GM21367 (cell line): ENCODE measurements around the gene BEST3.

Source experiments
- ATAC-seq: cut with Tn5 transposase; IDR thresholded peaks from one replicate; pipeline ENCODE4 v1.9.1; 2021; ENCODE audit not compliant: unreplicated experiment

Gene BEST3

DNA sequence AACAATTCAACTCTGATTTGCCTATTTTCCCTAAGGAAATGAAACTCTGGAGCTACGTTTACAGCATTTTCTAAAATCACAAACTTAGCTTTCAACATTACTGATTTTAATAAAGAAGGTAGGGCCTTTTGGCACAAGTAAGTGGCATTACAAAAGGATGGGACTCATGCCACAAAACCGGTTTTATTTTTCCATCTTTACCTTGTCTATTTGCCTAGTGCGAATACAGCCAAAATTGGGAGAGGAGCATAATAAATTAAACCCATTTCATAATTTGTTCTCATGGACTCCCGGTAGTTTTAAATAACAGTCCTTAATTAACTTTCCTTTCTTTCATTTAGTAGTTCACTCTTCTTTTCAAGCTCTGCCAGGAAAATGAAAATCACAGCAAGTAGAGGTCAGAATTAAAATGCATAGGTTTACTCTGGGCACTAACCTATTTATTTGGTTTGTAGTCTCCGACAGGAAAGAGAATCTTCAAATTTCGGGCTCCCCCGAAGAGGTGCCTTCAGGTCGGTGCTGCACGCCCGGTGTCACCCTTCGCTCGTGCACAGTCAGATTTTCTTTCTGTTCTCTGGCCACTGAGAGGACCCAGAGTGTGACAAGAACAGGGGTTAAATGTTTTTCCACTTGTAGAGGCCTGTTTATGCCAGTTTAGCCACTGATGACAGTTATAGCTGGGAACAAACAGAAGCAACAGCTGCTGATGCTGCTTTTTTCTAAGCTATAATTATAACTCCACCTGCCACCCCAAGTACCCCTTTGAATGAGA lies at the start of gene BEST3:
Gene BEST3, minus strand, starts transcription at position 535 of the 772 bp plus-strand sequence. CDS start 1,505 bp downstream, outside the sequence.
- ATAC-seq, result no peak

DNA sequence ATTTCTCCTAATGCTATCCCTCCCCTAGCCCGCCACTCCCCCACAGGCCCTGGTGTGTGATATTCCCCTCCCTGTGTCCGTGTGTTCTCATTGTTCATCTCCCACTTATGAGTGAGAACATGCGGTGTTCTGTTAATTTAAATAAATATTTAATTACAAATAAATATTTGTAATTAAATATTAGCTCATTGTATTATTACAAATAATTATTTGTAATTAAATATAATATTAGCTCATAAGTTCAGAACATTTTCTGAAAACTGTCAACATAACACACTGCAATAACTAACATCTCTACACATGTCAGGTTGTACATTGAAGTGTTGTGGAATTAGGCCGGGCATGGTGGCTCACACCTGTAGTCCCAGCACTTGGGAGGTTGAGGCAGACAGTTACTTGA lies 45.0 kb upstream of the BEST3 start:
- no peak for ATAC-seq

DNA sequence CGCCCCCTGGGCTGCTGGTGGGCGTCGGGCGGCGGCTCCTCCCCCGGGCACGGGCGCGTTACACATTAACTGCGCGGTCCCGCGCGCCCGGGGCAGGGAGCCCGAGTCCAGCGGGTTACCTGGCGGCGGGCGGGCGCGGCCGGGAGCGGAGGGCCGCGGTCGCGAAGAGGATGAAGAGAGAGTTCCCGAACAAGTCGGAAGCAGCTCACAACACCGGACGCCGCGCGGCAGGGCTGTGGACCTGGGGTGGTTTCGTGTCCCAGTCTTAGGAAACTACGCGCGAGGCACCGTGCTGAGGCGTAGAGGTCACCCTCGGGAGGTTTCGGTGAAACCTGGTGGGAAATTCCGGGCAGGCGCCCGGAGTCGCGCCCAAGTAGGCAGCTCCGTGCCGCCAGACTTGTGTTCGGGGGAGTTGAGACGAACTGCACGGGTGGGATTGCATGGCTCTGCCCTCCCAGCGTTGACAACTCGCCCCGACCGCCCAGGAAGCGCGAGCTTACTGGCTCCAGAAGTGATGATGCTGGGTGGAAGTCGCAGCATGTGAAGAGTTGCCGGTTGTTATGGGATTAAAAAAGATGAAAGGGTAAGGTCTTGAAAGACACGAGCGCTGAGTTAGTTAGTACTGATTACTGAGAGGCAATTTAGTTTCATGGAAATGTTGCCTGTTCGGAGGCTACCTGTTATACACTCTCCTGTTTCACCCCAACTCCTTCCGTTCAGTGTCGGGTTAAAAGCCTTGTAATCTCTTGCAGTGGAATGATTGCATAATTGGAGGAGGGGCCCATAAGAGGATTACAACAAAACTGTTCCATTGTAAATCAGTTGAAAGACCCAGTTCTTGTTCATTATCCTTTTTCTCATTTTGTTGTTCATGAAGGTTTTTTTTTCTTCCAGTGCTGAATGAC lies 40.4 kb upstream of the BEST3 start:
- ATAC-seq, result peak; percentile 34

- peak; percentile 83 for ATAC-seq
Measured at GRCh38 chr12:69738351-69739286, 39.5 kb upstream of the BEST3 start, which contains the start of gene RAB3IP. TSS of gene RAB3IP (plus strand) at chr12:69738860. CDS start at chr12:69755409, 16,549 bp downstream.

GRCh38 chr12:69733638-69734037 lies 34.5 kb upstream of the BEST3 start:
- no peak for ATAC-seq

- ATAC-seq, result no peak
Measured at GRCh38 chr12:69732088-69732487, 33.0 kb upstream of the BEST3 start.

DNA sequence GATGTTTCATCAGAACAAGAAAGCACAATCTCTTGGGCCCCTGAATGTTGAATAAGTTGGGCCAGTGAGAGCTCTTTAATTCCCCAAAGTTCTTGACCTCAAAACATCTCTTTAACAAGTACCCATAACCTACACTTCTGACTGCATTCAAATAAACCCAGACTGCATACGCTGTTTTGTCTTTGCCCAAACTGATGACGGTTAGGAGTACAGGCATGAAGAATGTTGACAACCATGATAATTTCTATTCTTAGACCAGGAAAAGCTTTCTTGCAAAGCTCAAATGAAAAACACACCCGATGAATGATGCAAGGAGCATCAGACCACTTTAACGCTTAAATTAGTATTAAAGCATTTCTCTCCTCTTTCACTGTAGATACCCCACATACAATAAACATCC lies 27.8 kb upstream of the BEST3 start:
- no peak for ATAC-seq

DNA sequence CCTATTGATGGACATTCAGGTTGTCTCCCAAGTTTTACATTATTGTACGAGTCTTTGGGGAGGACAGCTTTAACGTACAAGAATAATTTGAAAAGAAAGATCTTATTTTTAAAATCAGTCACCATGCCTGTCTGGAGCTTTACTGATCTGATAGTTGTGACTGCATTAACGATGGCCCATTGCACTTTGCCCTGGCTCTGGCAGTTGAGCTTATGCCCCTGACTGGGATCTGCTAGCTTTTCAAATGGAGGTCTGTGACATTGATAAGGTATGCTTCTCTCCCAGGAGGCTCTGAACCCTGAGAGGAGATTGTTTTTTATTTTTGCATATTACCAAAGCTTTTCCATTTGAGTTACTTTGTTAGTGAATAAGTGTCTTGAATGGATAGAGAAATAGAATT lies 21.6 kb upstream of the BEST3 start:
- no peak for ATAC-seq

GRCh38 chr12:69719336-69720316 lies 20.5 kb upstream of the BEST3 start:
- ATAC-seq, result no peak

- no peak for ATAC-seq
Measured at GRCh38 chr12:69714542-69714941, 15.4 kb upstream of the BEST3 start.

- ATAC-seq, result no peak
Measured at GRCh38 chr12:69712826-69713225, 13.7 kb upstream of the BEST3 start.

DNA sequence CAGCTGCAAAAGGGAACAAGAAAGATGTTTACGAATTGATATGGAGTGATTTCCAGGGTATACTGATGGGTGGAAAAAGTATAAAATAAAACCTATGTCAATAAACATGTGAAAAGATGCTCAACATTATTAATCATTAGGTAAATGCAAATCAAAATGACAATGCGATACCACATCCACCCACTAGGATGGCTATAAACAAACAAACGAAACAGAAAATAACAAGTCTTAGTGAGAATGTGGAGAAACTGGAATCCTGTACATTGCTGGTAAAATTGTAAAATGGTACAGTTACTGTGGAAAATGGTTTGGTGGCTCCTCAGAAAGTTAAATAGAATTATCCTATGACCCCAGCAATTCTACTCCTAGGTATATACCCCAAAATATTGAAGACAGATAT lies 9.5 kb upstream of the BEST3 start:
- ATAC-seq, result no peak

DNA sequence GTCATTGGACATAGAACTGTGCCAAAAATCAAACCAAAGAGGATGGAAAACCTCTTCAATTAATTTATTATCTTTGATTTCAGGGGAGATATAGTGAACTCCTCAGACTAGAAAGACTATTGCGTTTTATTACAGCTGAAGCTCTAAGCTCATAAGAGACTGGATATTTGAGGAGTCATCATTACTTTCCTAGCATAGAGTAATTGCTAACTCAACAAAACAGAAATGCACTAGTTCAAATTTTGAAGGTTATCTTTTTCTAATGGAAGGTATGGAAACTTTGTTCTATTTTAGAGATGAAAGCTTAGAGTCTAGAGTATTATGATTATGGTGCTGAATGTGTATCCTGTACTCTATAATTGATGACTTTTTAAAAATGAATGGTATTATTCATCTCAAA lies 5.3 kb upstream of the BEST3 start:
- ATAC-seq, result no peak

DNA sequence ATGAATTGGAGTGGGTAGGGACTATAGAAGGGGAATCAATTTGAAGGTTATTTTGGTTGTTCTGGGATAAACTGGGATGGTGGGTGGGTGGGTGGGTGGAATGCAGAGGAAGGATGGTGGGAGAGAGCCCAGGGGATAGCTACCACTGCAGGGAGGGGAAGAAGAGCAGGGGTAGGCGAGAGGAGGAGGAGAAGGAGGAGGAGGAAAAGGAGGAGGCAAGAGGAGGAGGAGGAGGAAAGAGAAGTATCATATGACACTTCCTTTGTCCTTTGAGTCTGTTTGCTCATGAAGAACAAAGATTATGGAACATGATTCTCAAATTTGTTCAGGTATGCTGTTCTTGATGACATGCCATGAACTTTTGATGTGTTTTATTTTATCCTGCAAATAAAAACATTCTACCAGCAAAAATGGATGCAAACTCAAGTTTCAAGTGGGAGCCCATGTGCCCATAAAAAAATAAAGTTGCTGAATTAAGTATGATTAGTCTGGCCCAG lies 4.1 kb upstream of the BEST3 start:
- no peak for ATAC-seq

GRCh38 chr12:69701826-69702225 lies 2.7 kb upstream of the BEST3 start:
- no peak for ATAC-seq

- no peak for ATAC-seq
Measured at GRCh38 chr12:69698054-69698453, 1.0 kb downstream of the BEST3 start.

DNA sequence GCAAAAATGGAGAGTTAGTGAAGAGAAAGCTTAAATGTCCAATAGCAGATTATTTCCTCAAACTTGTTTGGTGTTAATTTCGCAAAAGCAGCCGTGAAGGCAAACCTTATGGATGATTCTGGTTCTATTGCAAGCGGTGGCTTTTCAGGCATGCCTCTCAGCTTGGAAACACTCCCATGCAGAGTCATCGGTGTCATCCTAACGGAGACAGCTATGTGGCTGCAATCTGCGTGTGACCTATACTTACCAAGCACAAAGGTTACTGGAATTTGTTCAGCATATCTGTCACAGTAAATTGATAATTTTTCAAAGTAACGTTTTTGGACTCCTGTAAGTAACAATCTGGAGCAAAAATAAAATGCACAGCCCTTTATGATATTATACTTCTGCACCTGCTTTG lies 5.0 kb downstream of the BEST3 start:
- ATAC-seq, result no peak

DNA sequence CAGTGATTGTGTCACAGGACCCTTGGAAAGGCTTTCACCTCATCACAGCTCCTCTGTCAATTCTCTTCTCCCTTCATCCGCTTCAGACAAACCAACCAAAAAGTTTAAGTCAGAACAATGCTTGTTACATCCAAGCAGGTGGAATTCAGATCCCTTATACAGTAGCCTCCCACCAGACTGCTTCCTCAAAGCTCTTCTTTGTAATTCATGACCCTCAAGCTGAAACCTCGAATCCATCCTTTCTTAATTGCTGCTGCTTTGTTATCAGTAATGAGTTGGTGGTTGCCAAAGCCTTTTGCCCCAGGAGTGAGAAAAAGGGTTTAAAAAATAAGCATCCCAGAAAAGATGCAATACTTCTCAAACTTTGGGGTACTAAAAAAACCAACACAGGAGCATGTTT lies 9.5 kb downstream of the BEST3 start:
- ATAC-seq, result no peak
